Right lobe of liver (tissue), 4 donors: ENCODE results near the gene DST.

Experiments
- CTCF ChIP-seq, 4 donors: fragments of 200-600 bp in 3 of 4; fragments of 450-650 bp in 1 of 4; IDR thresholded peaks; one replicate each; pipeline versions ENCODE4 v1.5.1 to v1.8.0; 2016 to 2022; ENCODE audit warnings: antibody characterized with exemption in 4 of 4, mild to moderate bottlenecking in 2 of 4
- POLR2A ChIP-seq: fragments of 450-650 bp; IDR thresholded peaks from one replicate; pipeline ENCODE4 v1.6.1; 2017; ENCODE audit warnings: antibody characterized with exemption, mild to moderate bottlenecking
- donor health status: DM: no; HTN: no; CAD: no.
- donor health status: DM: no; HTN: no; CAD: no.
- donor health status: DM: no; HTN: yes; CAD: no.

GRCh38 chr6:56663344-56663743 lies 20.7 kb upstream of the DST start:
- TF ChIP-seq CTCF (IDR thresholded peaks at IDR 0.05) (no peak), POLR2A (no peak)
